ENCODE data around the gene JAKMIP3. TPM values are rescaled to one million over a fixed set of nuclear protein-coding genes. Genes with fewer than 3 reads are reported as not detected.

JAKMIP3 gene
- total and polyA plus RNA-seq, 9 of the 15 experiments (the other 6 are each of a cell fraction or from before 2014, with no cell fraction given), result 0.04 TPM; not detected in 8

GRCh38 chr10:132065491-132066105 lies at the start of gene JAKMIP3 (continued):
- no peak for TF ChIP-seq FOXM1 (IDR thresholded peaks at IDR 0.05; ENCODE audit: low read depth)
- TF ChIP-seq FOXM1 (CRISPR knock-in tag; IDR thresholded peaks at IDR 0.05; ENCODE audit: low read depth), result no peak
- no peak for TF ChIP-seq NR0B1 (IDR thresholded peaks at IDR 0.05; ENCODE audit: partially characterized antibody)
- peak; percentile 79 for TF ChIP-seq NFE2 (IDR thresholded peaks at IDR 0.05; ENCODE audit: low read depth)
- no peak for TF ChIP-seq ILK (tag; IDR thresholded peaks at IDR 0.05; ENCODE audit: borderline replicate concordance, low read depth)
- TF ChIP-seq IRF9 (tag; IDR thresholded peaks at IDR 0.05), result no peak
- no peak for TF ChIP-seq RBM17 (IDR thresholded peaks at IDR 0.05; ENCODE audit: borderline replicate concordance, low read depth, low read length)
- TF ChIP-seq ZNF146 (CRISPR knock-in tag; IDR thresholded peaks at IDR 0.05; ENCODE audit: unreplicated experiment), result no peak
- TF ChIP-seq SRSF9 (IDR thresholded peaks at IDR 0.05; ENCODE audit: borderline replicate concordance, low read depth, low read length), result no peak
- no peak for TF ChIP-seq RREB1 (CRISPR knock-in tag; IDR thresholded peaks at IDR 0.05)
- TF ChIP-seq SETDB1 (IDR thresholded peaks at IDR 0.05; ENCODE audit: low read length), result no peak
- no peak for TF ChIP-seq PCBP1 (IDR thresholded peaks at IDR 0.05; ENCODE audit: low read depth, low read length, poor library complexity, severe bottlenecking)
- TF ChIP-seq BACH1 (tag; IDR thresholded peaks at IDR 0.05), result peak; percentile 81
- TF ChIP-seq MYNN (IDR thresholded peaks at IDR 0.05), result 0 out of 2 replicates have a peak, but pooled peaks have one; percentile 28
- no peak for TF ChIP-seq MYNN (CRISPR knock-in tag; IDR thresholded peaks at IDR 0.05)
- TF ChIP-seq PREB (CRISPR knock-in tag; IDR thresholded peaks at IDR 0.05), result no peak
- no peak for TF ChIP-seq ZNF384 (IDR thresholded peaks at IDR 0.05; ENCODE audit: low read depth, low read length)
- no peak for TF ChIP-seq NCOA4 (IDR thresholded peaks at IDR 0.05; ENCODE audit: partially characterized antibody)

All from K562 (cell line).